MCF 10A (cell line): ENCODE data around the gene CFAP58. TPM values are rescaled to one million over a fixed set of nuclear protein-coding genes. Genes with fewer than 3 reads are reported as not detected.

Experiments
- BruUV-seq: library from RNA; stranded (reverse); fragments of 400-500 nt; replicated peaks from 2 replicates; lab custom pipeline; 2021; lab: Mats Ljungman, UMichigan
- CTCF ChIA-PET: fragments of 300-600 bp; sonication (Branson Sonifier 250); formaldehyde crosslinking; extraction: SDS; loops from one replicate; lab custom pipeline; 2021; ENCODE audit warnings: antibody characterized with exemption, inconsistent platforms; lab: Yijun Ruan, JAX
- POLR2A ChIA-PET: fragments of 300-600, 350-650 bp; sonication (Branson Sonifier 250); formaldehyde crosslinking; extraction: SDS; loops from one replicate; lab custom pipeline; 2020; ENCODE audit warnings: antibody characterized with exemption, inconsistent platforms; lab: Yijun Ruan, JAX
- DNase-seq: peaks from one replicate; pipeline ENCODE4 v3.0.0-alpha.2; 2018; ENCODE audit not compliant: unreplicated experiment
- H3K27ac Mint-ChIP-seq: one replicate; pipeline ENCODE4 v1.8.0; 2022; ENCODE audit warnings: mild to moderate bottlenecking, low read depth, mixed read lengths; ENCODE audit not compliant: unreplicated experiment
- H3K27me3 Mint-ChIP-seq: one replicate; pipeline ENCODE4 v1.8.0; 2022; ENCODE audit warnings: mixed read lengths; ENCODE audit not compliant: insufficient read depth, unreplicated experiment
- H3K36me3 Mint-ChIP-seq: one replicate; pipeline ENCODE4 v1.8.0; 2022; ENCODE audit warnings: mild to moderate bottlenecking, moderate library complexity, mixed read lengths; ENCODE audit not compliant: insufficient read depth, unreplicated experiment
- H3K4me1 Mint-ChIP-seq: one replicate; pipeline ENCODE4 v1.8.0; 2022; ENCODE audit warnings: mixed read lengths; ENCODE audit not compliant: insufficient read depth, unreplicated experiment
- H3K4me3 Mint-ChIP-seq: one replicate; pipeline ENCODE4 v1.8.0; 2022; ENCODE audit warnings: mild to moderate bottlenecking, moderate library complexity, mixed read lengths; ENCODE audit not compliant: unreplicated experiment
- H3K9me3 Mint-ChIP-seq: one replicate; pipeline ENCODE4 v1.8.0; 2022; ENCODE audit warnings: mixed read lengths; ENCODE audit not compliant: unreplicated experiment
- CTCF ChIP-seq: fragments of 200-600 bp; IDR thresholded peaks from one replicate; pipeline ENCODE4 v1.8.0; 2022; ENCODE audit warnings: antibody characterized with exemption, mild to moderate bottlenecking; ENCODE audit not compliant: unreplicated experiment
- intact Hi-C: fragments of 100-400 bp; cut with micrococcal nuclease; formaldehyde crosslinking; loops from 2 replicates; pipeline ENCODE4 v1.14.1; 2022
- total RNA-seq: library from RNA; stranded (reverse); gene quantifications from 2 replicates; pipeline ENCODE4 v1.2.3, GENCODE V29; 2022

Gene CFAP58
- total RNA-seq, 1 experiment from 2014 or later = 0.89 TPM

DNA sequence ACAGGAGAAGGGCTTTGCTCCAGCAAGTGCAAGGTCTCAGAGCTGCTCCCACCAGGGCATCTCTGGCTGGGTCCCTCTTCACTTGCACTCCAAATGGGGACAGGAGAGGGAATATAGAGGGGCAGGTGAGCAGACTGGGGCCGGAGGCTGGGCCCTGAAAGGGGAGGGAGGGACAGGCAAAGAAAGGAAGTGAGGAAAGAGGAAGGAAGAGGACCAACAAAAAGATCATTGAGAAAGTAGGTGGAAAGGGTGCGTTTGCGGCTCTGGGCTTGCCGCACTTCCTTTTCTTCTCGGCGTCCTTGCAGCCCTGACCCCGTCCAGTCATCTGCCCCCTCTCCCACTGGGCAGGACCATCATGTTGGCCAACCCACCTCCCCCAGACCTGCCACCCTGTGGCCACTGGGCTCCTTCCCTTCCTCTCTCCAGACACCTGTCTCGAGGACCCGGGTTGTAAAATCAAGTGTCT is 29.4 kb upstream of the CFAP58 start:
- H3K27me3 Mint-ChIP-seq = no peaks in the 10 kb centered on the region
- intact Hi-C loops = no loop called here
- peaks cover 75% of the 10 kb centered on the region for H3K4me1 Mint-ChIP-seq
- no peak overlapping the region for H3K4me3 Mint-ChIP-seq
- DNase-seq = no peak
- TF ChIP-seq CTCF = no peak
- CTCF ChIA-PET = interaction anchor here (0.6 to 1.7 kb wide), 5 partner anchors 12 to 32 kb away, joined by 3 to 6 read pairs (median 4); no protein-coding TSS in a partner anchor
- H3K27ac Mint-ChIP-seq = peak overlapping the region; percentile 95
- POLR2A ChIA-PET = interaction anchor here (1.0 to 8.5 kb wide), 2 partner anchors 13 to 29 kb away, joined by 3 to 146 read pairs; partner anchors contain the start of genes CFAP58 and ITPRIP
- H3K36me3 Mint-ChIP-seq = peaks cover 28% of the 10 kb centered on the region
- no peaks in the 10 kb centered on the region for H3K9me3 Mint-ChIP-seq
- no TSS peak for BruUV-seq

GRCh38 chr10:104324931-104325330 is 28.7 kb upstream of the CFAP58 start:
- POLR2A ChIA-PET = interaction anchor here (1.0 to 8.5 kb wide), 2 partner anchors 12 to 29 kb away, joined by 3 to 146 read pairs; partner anchors contain the start of genes CFAP58 and ITPRIP
- no peaks in the 10 kb centered on the region for H3K27me3 Mint-ChIP-seq
- intact Hi-C loops = no loop called here
- peaks cover 28% of the 10 kb centered on the region for H3K36me3 Mint-ChIP-seq
- H3K4me3 Mint-ChIP-seq = no peak overlapping the region
- peaks cover 75% of the 10 kb centered on the region for H3K4me1 Mint-ChIP-seq
- no peak for DNase-seq
- no TSS peak for BruUV-seq
- H3K9me3 Mint-ChIP-seq = no peaks in the 10 kb centered on the region
- TF ChIP-seq CTCF = no peak
- CTCF ChIA-PET = interaction anchor here (0.6 to 1.7 kb wide), 4 partner anchors 12 to 34 kb away, joined by 3 to 6 read pairs (median 4); no protein-coding TSS in a partner anchor
- H3K27ac Mint-ChIP-seq = peak overlapping the region; percentile 95

DNA sequence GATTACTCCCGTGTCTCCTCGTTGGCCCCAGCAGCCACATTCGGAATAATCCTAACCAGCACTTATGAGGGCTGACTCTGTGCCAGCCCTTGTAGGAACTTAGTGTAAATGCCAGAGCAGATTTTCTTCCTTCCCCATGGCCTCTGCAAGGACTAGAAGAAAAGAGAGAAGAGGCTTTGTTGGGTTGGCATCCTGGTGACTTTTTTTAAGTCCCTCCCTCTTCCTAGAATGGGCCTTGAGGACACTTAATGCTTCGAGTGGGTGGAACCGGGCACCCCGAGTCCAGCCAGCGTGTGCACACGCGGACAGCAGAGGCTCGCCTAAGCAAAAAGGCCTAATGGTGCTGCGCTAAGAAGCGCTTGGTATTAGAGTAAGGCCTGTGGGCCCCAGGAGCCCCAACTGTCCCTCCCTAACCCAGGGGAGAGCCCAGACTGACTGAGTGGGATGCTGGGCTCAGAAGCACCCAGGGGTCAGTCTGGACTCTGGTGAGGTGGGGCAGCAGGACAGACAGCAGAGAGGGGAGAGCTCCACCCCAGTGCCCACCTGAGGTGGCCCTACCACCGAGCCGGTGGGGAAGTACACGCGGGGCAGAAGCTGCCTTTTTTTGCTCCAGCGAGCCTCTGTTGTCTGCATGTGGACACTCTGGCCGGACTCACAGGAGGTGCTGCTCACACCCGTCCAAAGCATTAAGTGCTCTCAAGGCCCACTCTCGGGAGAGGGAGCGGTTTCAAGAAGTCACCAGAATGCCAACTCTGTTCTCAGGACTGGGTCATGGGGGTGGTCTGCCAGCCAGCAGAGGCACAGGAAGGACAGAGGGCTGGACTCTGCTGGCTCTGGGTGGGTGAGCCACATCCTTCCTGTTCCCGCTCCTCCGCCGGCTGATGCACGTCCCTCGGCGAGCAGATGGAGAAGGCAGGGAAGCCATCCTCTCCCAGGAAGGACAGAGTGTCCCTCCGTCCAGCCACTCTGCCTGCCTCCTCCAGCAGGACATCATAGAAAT is 27.9 kb upstream of the CFAP58 start:
- no peak for TF ChIP-seq CTCF
- intact Hi-C loops = no loop called here
- Mint-ChIP-seq H3K27me3 (no peaks in the 10 kb centered on the region), H3K36me3 (peaks cover 28% of the 10 kb centered on the region), H3K4me1 (peaks cover 78% of the 10 kb centered on the region), H3K27ac (peak overlapping the region; percentile 95), H3K4me3 (no peak overlapping the region), H3K9me3 (no peaks in the 10 kb centered on the region)
- no peak for DNase-seq
- ChIA-PET CTCF (interaction anchor here (1.0 to 1.7 kb wide), 3 partner anchors 34 to 51 kb away, joined by 3 to 6 read pairs (median 5); no protein-coding TSS in a partner anchor), POLR2A (no interaction called here)
- no TSS peak for BruUV-seq
